Measurements from ENCODE around the gene CACNA1B.
"Not testable (repeated sequence)": the region's sequence is repeated elsewhere in the genome, so short reads cannot be mapped to it uniquely, and the experiment has no call there.

GRCh38 chr9:138149672-138150656 lies 272.4 kb downstream of the CACNA1B start:
- peak; percentile 35 for TF ChIP-seq CTCF (IDR thresholded peaks at IDR 0.05; ENCODE audit: low read length)
- TF ChIP-seq EZH2phosphoT487 (IDR thresholded peaks at IDR 0.05; ENCODE audit: low read length) = not testable (repeated sequence)
